Measurements from ENCODE around the gene TBC1D14. TPM values are rescaled to one million over a fixed set of nuclear protein-coding genes. Genes with fewer than 3 reads are reported as not detected.
A peak's percentile ranks its signal among the peaks of the same experiment; 100 is the strongest.

The TBC1D14 gene
- total RNA-seq, 6 experiments from 2014 or later = 14.1 to 34.8 (median 30.6) TPM

DNA sequence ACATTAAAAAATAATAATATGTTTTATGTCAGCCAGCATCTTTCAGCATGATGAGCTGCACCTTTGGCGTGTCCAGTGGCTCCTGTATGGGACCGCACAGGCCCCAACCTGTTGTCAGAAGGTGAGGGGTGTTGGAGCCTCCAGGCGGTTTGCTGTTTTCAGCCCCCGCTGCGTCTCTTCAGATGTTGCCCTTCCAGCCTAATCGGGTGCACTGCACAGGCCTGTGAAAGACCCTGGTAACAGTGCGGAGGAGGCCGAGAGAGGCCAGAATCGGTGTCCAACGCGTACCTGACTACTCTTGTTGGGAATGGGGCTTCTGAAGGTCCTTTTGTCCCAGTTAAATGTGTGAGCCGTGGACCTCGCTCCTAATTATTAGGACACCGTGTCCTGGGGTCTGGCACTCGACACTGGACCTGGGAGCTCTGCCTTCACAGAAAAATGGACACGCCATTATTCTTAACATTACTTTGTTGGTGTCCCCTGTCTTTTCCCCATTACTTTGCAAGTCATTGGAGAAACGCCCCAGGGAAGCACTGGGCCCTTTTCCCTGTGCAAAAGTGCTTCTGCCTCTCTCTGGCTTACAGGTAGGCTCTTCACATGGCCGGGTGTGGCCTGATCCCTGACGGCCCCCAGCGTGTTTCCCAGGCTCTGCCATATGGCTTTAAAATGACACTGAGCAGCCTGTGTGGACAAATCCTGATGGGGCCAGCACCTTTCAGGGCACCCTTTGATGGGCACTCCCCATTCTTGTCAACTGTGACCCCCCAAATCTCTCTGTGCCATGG lies 51.2 kb downstream of the TBC1D14 start:
- Histone ChIP-seq H3K9me3 (no peaks in the 10 kb centered on the region), H3K4me3 (no peak overlapping the region), H3K27me3 (no peaks in the 10 kb centered on the region), H3K36me3 (no peaks in the 10 kb centered on the region), H3K27ac (no peak overlapping the region), H3K4me1 (peaks cover 3 to 34% (median 17%) of the 10 kb centered on the region in 4 donors)
- intact Hi-C loops (cut with DNase I) = no loop called here
- peak in 1 of 3 donors; percentile 41 for DNase-seq
- ATAC-seq = no peak
- TF ChIP-seq CTCF (IDR thresholded peaks at IDR 0.05) (no peak), POLR2A (IDR thresholded peaks at IDR 0.05) (no peak)
- 94% methylated on average over 17 of the region's 20 CpGs for WGBS (ENCODE audit: insufficient coverage, low coverage, low lambda C conversion rate, missing lambda C conversion rate)

DNA sequence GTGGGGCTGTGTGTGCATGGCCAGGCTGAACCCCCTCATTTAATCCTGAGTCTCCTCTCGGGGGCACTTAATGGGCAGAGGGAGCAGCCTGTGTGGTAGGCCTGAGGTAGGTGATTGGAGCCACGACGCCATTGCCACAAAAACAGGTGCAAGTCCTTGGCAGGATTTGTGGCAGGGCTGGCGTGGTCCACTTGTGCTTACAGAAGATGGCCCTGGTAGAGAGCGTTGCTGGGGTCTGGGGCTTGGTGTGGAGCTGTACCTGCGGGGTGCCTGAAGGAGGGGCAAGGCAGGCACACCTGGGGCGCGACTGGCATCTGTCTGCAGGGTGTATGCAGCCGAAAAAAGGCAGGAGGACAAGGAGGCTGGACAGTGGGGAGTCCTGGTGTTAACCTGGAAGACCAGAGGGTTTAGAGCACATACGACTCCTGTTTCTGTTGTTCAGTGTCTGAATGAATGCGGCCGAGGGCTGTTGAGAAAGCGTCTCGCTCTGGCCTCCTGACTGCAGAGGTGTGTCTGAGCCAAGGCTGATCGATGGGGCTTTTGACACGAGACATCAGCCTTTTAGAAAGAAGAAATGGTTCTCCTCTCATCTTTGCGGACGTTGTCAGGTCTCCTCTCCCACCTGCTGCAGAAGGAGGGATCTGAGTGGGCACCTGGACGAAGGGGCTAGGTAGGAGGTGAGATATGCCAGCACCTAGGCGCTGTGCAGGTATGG lies 52.0 kb downstream of the TBC1D14 start:
- intact Hi-C loops (cut with DNase I) = no loop called here
- Histone ChIP-seq H3K4me1 (peaks cover 3 to 37% (median 15%) of the 10 kb centered on the region in 4 donors), H3K9me3 (no peaks in the 10 kb centered on the region), H3K27ac (no peak overlapping the region), H3K36me3 (no peaks in the 10 kb centered on the region), H3K4me3 (no peak overlapping the region), H3K27me3 (no peaks in the 10 kb centered on the region)
- DNase-seq (peak in 1 of 3 donors; percentile 44), ATAC-seq (peak; percentile 44 to 51 (median 47))
- WGBS (ENCODE audit: insufficient coverage, low coverage, low lambda C conversion rate, missing lambda C conversion rate) = 91% methylated on average over 8 of the region's 20 CpGs
- no peak for TF ChIP-seq POLR2A (IDR thresholded peaks at IDR 0.05)
- no peak for TF ChIP-seq CTCF (IDR thresholded peaks at IDR 0.05)

DNA sequence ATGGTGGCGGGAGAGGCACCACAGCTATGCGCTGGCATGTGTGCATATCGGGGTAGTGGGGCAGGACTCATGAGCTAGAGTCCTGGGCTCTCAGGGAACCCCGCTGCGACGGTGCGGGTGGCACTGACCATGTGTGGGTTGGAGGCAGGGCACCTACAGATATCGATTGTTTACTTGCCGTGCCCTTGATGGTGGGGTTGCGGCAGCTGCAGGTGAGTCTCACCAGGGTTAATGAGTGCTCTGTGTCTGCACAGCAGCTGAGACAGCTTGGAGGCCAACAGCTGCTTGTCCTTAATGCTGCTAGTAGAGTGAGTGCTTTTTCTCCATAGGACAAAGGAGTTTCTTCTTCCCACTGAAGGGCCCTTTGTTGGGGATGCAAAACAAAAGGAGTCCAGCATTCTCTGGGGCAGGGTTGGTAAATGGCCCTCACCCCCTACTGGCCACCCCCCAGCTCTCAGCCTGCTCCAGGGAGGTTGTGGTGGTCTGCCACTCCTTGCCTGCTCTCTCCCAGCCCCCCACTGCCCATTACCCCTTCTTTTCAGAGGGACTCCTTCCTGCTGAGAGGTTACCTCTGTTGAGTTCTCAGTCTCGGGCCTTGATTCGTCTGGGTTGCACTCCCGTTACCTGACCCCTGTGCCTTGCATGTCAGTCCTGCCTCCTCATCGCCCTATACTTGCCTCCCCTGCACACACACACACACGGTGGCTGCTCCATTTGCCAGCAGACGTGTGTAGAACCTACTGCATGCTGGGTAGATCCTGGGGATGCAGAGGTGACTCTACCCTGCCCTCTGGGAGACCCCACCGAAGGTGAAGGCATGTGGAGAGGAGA lies 52.8 kb downstream of the TBC1D14 start:
- intact Hi-C loops (cut with DNase I) = no loop called here
- peak in 1 of 3 donors; percentile 42 for DNase-seq
- no peak overlapping the region for H3K27ac ChIP-seq
- H3K9me3 ChIP-seq = no peaks in the 10 kb centered on the region
- no peaks in the 10 kb centered on the region for H3K27me3 ChIP-seq
- H3K4me1 ChIP-seq = peaks cover 3 to 37% (median 11%) of the 10 kb centered on the region in 4 donors
- peak; percentile 21 to 42 (median 33) for ATAC-seq
- peaks cover 0 to 2% (median 0%) of the 10 kb centered on the region in 4 donors for H3K36me3 ChIP-seq
- TF ChIP-seq CTCF (IDR thresholded peaks at IDR 0.05) = no peak
- no peak for TF ChIP-seq POLR2A (IDR thresholded peaks at IDR 0.05)
- WGBS (ENCODE audit: insufficient coverage, low coverage, low lambda C conversion rate, missing lambda C conversion rate) = 72% methylated on average over 9 of the region's 17 CpGs
- H3K4me3 ChIP-seq = no peak overlapping the region

- H3K27me3 ChIP-seq = no peaks in the 10 kb centered on the region
- DNase-seq (no peak), ATAC-seq (peak in 3 of 4 donors; percentile 25 to 59 (median 42))
- H3K27ac ChIP-seq = no peak overlapping the region
- 80% methylated on average over 2 of the region's 12 CpGs for WGBS (ENCODE audit: insufficient coverage, low coverage, low lambda C conversion rate, missing lambda C conversion rate)
- peaks cover 3 to 37% (median 9%) of the 10 kb centered on the region in 4 donors for H3K4me1 ChIP-seq
- TF ChIP-seq POLR2A (IDR thresholded peaks at IDR 0.05) = no peak
- TF ChIP-seq CTCF (IDR thresholded peaks at IDR 0.05) = no peak
- no peak overlapping the region for H3K4me3 ChIP-seq
- intact Hi-C loops (cut with DNase I) = no loop called here
- peaks cover 0 to 8% (median 0%) of the 10 kb centered on the region in 4 donors for H3K36me3 ChIP-seq
- H3K9me3 ChIP-seq = no peaks in the 10 kb centered on the region
Measured at GRCh38 chr4:6963139-6963611, 53.5 kb downstream of the TBC1D14 start.

Measured in right lobe of liver (tissue), 6 donors.